GM23338 (cell line): ENCODE results near the gene TCP11L2.

Source experiments
- CTCF ChIP-seq, 2 experiments: fragments of 200-600 bp in 1 of 2; sonication (generic) in 1 of 2; conservative IDR thresholded peaks; 2 replicates each; pipeline versions ENCODE4 v1.5.1 to v1.6.1; 2016 to 2017; ENCODE audit warnings: antibody characterized with exemption in 2 of 2, low read depth in 2 of 2, mild to moderate bottlenecking in 2 of 2, moderate library complexity in 1 of 2
- JUNB ChIP-seq: IDR thresholded peaks from one replicate; pipeline ENCODE4 v1.6.1; 2016; ENCODE audit warnings: antibody characterized with exemption; ENCODE audit not compliant: unreplicated experiment

- TF ChIP-seq CTCF (conservative IDR thresholded peaks at IDR 0.05; ENCODE audit: low read depth in 2 of 2) (no peak), JUNB (no peak)
Observed at GRCh38 chr12:106333756-106334155, 31.2 kb downstream of the TCP11L2 start.
